A673 (cell line): Measurements from ENCODE around the gene KCNQ1. TPM values are rescaled to one million over a fixed set of nuclear protein-coding genes. Genes with fewer than 3 reads are reported as not detected.

Source experiments
- BruUV-seq: library from RNA; stranded (reverse); fragments of 400-500 nt; replicated peaks from 2 replicates; lab custom pipeline; 2021; lab: Mats Ljungman, UMichigan
- CTCF ChIA-PET: fragments of 300-600 bp; sonication (Branson Sonifier 250); formaldehyde crosslinking; loops from one replicate; lab custom pipeline; 2022; ENCODE audit warnings: antibody characterized with exemption; lab: Charles Lee
- POLR2A ChIA-PET: fragments of 300-600 bp; sonication (Branson Sonifier 250); formaldehyde crosslinking; loops from one replicate; lab custom pipeline; 2022; ENCODE audit warnings: antibody characterized with exemption; ENCODE audit not compliant: low non-redundant PET; lab: Charles Lee
- DNase-seq: peaks from one replicate; pipeline ENCODE4 v3.0.0-alpha.2; 2015; ENCODE audit warnings: low spot score
- H3K27ac ChIP-seq: fragments of 200-600 bp; sonication (generic); 2 replicates; pipeline ENCODE4 v1.5.1; 2016; ENCODE audit warnings: mixed run types, low read depth, mild to moderate bottlenecking, mixed read lengths, antibody characterized with exemption, low read length; ENCODE audit not compliant: poor library complexity, severe bottlenecking
- H3K27me3 ChIP-seq: fragments of 200-600 bp; sonication (generic); replicated peaks from 2 replicates; pipeline ENCODE4 v1.6.1; 2017; ENCODE audit warnings: mixed run types, low read depth, mild to moderate bottlenecking, mixed read lengths, antibody characterized with exemption, low read length; ENCODE audit not compliant: insufficient read depth, poor library complexity
- H3K36me3 ChIP-seq: fragments of 200-600 bp; sonication (generic); 2 replicates; pipeline ENCODE4 v1.6.1; 2016; ENCODE audit warnings: mixed run types, mild to moderate bottlenecking, mixed read lengths, antibody characterized with exemption, low read length; ENCODE audit not compliant: insufficient read depth, poor library complexity, severe bottlenecking
- H3K4me1 ChIP-seq: fragments of 200-600 bp; sonication (generic); 2 replicates; pipeline ENCODE4 v1.6.1; 2017; ENCODE audit warnings: mixed run types, mild to moderate bottlenecking, mixed read lengths, antibody characterized with exemption, low read length; ENCODE audit not compliant: insufficient read depth, poor library complexity, severe bottlenecking
- H3K4me3 ChIP-seq: fragments of 200-600 bp; sonication (generic); 2 replicates; pipeline ENCODE4 v1.5.1; 2016; ENCODE audit warnings: low read depth, mixed run types, mild to moderate bottlenecking, mixed read lengths, low read length; ENCODE audit not compliant: poor library complexity, severe bottlenecking
- H3K9me3 ChIP-seq: fragments of 200-600 bp; sonication (generic); 2 replicates; pipeline ENCODE4 v1.6.1; 2016; ENCODE audit warnings: mixed run types, low read depth, mild to moderate bottlenecking, mixed read lengths, antibody characterized with exemption, low read length; ENCODE audit not compliant: poor library complexity, severe bottlenecking
- EZH2 ChIP-seq: fragments of 200-600 bp; sonication (generic); IDR thresholded peaks from 2 replicates; pipeline ENCODE4 v1.6.1; 2017; ENCODE audit warnings: borderline replicate concordance, low read depth, mild to moderate bottlenecking, mixed read lengths, antibody characterized with exemption, low read length; ENCODE audit not compliant: poor library complexity, severe bottlenecking
- intact Hi-C: fragments of 100-400 bp; cut with micrococcal nuclease; formaldehyde crosslinking; loops from one replicate; pipeline ENCODE4 v1.10.0; 2022; ENCODE audit not compliant: unreplicated experiment
- total RNA-seq: library from RNA; stranded (reverse); gene quantifications from 2 replicates; pipeline ENCODE4 v1.2.3, GENCODE V29; 2021
- TF ChIP-seq, protein P1 (sequence below): fragments of 300-800, 200-600 bp; sonication (generic); conservative IDR thresholded peaks from 2 replicates; pipeline ENCODE4 v1.5.1; 2017; ENCODE audit warnings: low read depth, mild to moderate bottlenecking, antibody characterized with exemption, low read length, moderate library complexity, mixed read lengths

KCNQ1 gene
- total RNA-seq, 1 experiment from 2014 or later, result not detected

DNA sequence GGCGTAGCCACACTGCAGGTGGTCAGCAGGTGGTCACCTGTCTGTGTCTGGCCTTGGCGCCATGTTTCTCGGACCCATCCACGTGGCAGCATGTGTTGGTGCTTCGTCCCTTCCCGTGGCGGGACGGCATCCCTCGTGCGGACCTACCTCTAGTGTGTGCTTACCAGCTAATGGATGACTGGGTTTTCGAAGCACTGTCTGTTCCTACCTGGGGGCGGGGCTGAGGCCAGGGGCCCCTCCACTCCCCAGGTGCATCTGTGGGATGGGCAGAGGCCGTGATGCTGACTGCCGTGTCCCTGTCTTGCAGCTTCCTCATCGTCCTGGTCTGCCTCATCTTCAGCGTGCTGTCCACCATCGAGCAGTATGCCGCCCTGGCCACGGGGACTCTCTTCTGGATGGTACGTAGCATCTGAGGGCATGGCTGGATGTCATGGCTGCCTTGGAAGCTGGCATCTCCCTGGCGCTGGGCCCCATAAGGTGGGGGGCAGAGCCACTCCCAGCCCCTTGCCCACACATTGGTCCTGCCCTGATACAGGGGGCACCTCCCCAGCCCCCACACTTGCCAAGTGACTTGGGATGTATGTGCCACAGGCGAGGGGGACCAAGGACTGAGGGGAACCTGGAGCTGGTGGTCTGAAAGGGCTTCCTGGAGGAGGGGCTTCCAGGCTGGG, 82.9 kb downstream of the KCNQ1 start:
- no TSS peak for BruUV-seq
- ChIA-PET POLR2A (no interaction called here), CTCF (no interaction called here)
- TF ChIP-seq, protein P1, sequence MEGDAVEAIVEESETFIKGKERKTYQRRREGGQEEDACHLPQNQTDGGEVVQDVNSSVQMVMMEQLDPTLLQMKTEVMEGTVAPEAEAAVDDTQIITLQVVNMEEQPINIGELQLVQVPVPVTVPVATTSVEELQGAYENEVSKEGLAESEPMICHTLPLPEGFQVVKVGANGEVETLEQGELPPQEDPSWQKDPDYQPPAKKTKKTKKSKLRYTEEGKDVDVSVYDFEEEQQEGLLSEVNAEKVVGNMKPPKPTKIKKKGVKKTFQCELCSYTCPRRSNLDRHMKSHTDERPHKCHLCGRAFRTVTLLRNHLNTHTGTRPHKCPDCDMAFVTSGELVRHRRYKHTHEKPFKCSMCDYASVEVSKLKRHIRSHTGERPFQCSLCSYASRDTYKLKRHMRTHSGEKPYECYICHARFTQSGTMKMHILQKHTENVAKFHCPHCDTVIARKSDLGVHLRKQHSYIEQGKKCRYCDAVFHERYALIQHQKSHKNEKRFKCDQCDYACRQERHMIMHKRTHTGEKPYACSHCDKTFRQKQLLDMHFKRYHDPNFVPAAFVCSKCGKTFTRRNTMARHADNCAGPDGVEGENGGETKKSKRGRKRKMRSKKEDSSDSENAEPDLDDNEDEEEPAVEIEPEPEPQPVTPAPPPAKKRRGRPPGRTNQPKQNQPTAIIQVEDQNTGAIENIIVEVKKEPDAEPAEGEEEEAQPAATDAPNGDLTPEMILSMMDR, result no peak
- no peak for TF ChIP-seq EZH2
- DNase-seq, result no peak
- H3K27ac ChIP-seq, result no peak overlapping the region
- no peak overlapping the region for H3K4me3 ChIP-seq
- no peaks in the 10 kb centered on the region for H3K27me3 ChIP-seq
- no peaks in the 10 kb centered on the region for H3K36me3 ChIP-seq
- intact Hi-C loops, result no loop called here
- H3K4me1 ChIP-seq, result peaks cover under 1% of the 10 kb centered on the region
- no peaks in the 10 kb centered on the region for H3K9me3 ChIP-seq

DNA sequence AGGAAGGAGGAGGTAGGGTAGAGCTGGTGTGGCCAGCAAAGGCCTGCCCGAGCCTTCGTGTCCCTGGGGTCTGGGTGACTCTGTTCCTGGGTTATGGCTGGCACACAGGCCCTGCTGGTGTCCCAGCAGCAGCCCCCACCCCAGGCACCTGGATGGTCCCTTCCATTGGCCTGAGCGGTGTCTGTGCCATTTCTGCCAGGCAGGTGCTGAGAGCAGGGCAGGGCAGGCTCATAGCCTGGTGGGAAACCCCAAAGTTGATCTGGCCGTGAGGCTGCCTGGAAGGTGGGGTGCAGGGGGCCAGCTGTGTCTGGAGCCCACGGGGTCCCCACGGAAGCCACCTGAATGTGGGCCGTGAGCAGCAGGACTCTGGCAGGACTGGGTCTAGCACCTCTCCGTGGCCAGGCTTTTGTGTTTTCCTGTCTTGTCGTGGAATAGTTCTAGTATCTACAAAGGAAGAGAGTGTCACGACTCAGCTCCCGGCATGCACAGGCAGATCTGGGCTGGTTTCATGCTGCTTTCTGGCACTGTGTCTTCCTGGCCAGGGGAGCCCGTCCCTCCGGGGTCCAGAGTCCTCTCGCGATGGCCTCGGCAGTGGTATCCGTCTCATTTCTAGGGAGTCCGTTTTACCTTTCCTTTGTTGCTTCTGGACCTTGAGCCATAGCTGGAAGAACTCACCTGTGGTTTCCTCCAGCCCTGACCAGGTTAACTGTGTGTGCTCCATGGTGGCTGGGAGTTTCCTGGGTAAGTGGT, 83.7 kb downstream of the KCNQ1 start:
- ChIA-PET CTCF (no interaction called here), POLR2A (no interaction called here)
- Histone ChIP-seq H3K4me3 (no peak overlapping the region), H3K27ac (no peak overlapping the region), H3K27me3 (no peaks in the 10 kb centered on the region), H3K9me3 (no peaks in the 10 kb centered on the region), H3K36me3 (no peaks in the 10 kb centered on the region), H3K4me1 (peaks cover 5% of the 10 kb centered on the region)
- intact Hi-C loops, result no loop called here
- no TSS peak for BruUV-seq
- TF ChIP-seq EZH2, result no peak
- TF ChIP-seq, protein P1, result no peak
- DNase-seq, result no peak

DNA sequence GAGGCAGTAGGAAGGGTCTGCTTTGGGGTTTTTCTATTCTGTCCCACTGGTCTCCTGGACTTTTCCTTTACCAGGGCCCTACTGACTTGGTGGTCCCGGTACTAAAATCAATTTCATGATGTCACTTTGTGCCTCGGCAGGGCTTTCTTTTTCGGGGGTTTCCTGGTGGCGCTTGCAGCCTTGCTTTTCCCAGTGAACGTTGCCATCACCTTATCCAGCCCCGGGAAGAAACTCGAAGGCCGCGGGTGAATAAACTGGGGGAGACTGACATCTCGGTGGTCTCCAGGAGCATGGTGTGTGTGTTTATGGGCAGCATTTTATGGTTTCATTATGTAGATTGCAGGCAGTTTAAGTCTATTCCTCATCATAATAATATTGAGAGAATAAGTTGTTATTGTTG, 84.4 kb downstream of the KCNQ1 start:
- H3K27me3 ChIP-seq, result no peaks in the 10 kb centered on the region
- CTCF ChIA-PET, result no interaction called here
- peaks cover 5% of the 10 kb centered on the region for H3K4me1 ChIP-seq
- no peaks in the 10 kb centered on the region for H3K36me3 ChIP-seq
- intact Hi-C loops, result no loop called here
- H3K9me3 ChIP-seq, result no peaks in the 10 kb centered on the region
- DNase-seq, result no peak
- POLR2A ChIA-PET, result no interaction called here
- TF ChIP-seq, protein P1, result no peak
- TF ChIP-seq EZH2, result no peak
- no TSS peak for BruUV-seq
- H3K27ac ChIP-seq, result no peak overlapping the region
- H3K4me3 ChIP-seq, result no peak overlapping the region
